ENCODE data around the gene TCERG1. TPM values are rescaled to one million over a fixed set of nuclear protein-coding genes. Genes with fewer than 3 reads are reported as not detected.

Gene TCERG1
- total and polyA plus RNA-seq, 9 of the 15 experiments (the other 6 are each of a cell fraction or from before 2014, with no cell fraction given) = 50.3 to 148 (median 119) TPM

GRCh38 chr5:146457431-146457830 is 10.3 kb downstream of the TCERG1 start (continued):
- TF ChIP-seq RERE (CRISPR knock-in tag; IDR thresholded peaks at IDR 0.05; ENCODE audit: borderline replicate concordance) (no peak), ZC3H8 (IDR thresholded peaks at IDR 0.05) (no peak), ATF7 (IDR thresholded peaks at IDR 0.05) (no peak)

- Histone ChIP-seq H3K36me3 (ENCODE audit: control insufficient read depth, insufficient read depth, low read length) (peaks cover 95% of the 10 kb centered on the region), H3K4me1 (replicated peaks in 1 of 2; ENCODE audit: control insufficient read depth in 2 of 2, insufficient read depth in 2 of 2, low read length in 2 of 2) (peaks cover 0 to 2% of the 10 kb centered on the region in 2 experiments; a peak in 2 of 5 replicates), H4K20me1 (replicated peaks; ENCODE audit: control insufficient read depth, insufficient read depth, low read length) (no peaks in the 10 kb centered on the region; the same call in 1 of the 2 replicates), H2AFZ (ENCODE audit: low read depth, low read length) (no peak overlapping the region), H3K79me2 (ENCODE audit: control insufficient read depth, insufficient read depth, low read length) (peaks cover 94% of the 10 kb centered on the region), H3K9me1 (ENCODE audit: control insufficient read depth, insufficient read depth, low read length) (no peaks in the 10 kb centered on the region), H3K4me3 (no peak overlapping the region), H3K9me3 (replicated peaks; ENCODE audit: control insufficient read depth, insufficient read depth, low read depth, low read length) (no peaks in the 10 kb centered on the region), H3K9ac (ENCODE audit: insufficient read depth in 1 of 2, low read depth in 2 of 2, low read length in 2 of 2) (0 out of 4 replicates have a peak overlapping the region, but pooled peaks of 1 of the 2 experiments have one; percentile 57), H3K27ac (ENCODE audit: extremely low read depth, low read depth, low read length) (no peak overlapping the region), H3K4me2 (ENCODE audit: insufficient read depth, low read length) (no peak overlapping the region), H3K27me3 (ENCODE audit: control insufficient read depth in 2 of 2, insufficient read depth in 2 of 2, low read length in 2 of 2) (no peaks in the 10 kb centered on the region)
- FAIRE-seq = no peak
- intact Hi-C loops (cut with micrococcal nuclease) = no loop called here
- DNase-seq (ENCODE audit: extremely low read depth in 1 of 4, low spot score in 3 of 4) = no peak
- no peak; the same call in 1 of the 3 replicates for ATAC-seq
- in situ Hi-C loops (cut with MboI) = no loop called here
- no TSS peak for BruUV-seq (replicated peaks)
- CTCF ChIA-PET (ENCODE audit: low intra/inter-chr PET ratio) = no interaction called here
- WGBS (ENCODE audit: insufficient coverage, low coverage, missing lambda C conversion rate) = 99% methylated on average over 5 of the region's 5 CpGs
- POLR2A ChIA-PET = interaction anchor here (1.0 kb wide), 3 partner anchors 9 to 12 kb away, joined by 3 to 5 read pairs (median 4); partner anchors contain the start of gene TCERG1
- TF ChIP-seq IRF2 (CRISPR knock-in tag; IDR thresholded peaks at IDR 0.05) (0 out of 2 replicates have a peak, but pooled peaks have one; percentile 55), TGIF2 (CRISPR knock-in tag; IDR thresholded peaks at IDR 0.05) (peak; percentile 68; the same call in 1 of the 2 replicates), ZBTB1 (CRISPR knock-in tag; IDR thresholded peaks at IDR 0.05; ENCODE audit: borderline replicate concordance, low read depth) (0 out of 2 replicates have a peak, but pooled peaks have one; percentile 18), ELK1 (CRISPR knock-in tag; IDR thresholded peaks at IDR 0.05) (no peak), CREB1 (IDR thresholded peaks at IDR 0.05) (no peak), CREB1 (CRISPR knock-in tag; IDR thresholded peaks at IDR 0.05) (peak; percentile 26; the same call in 1 of the 2 replicates), CHCHD3 (CRISPR knock-in tag; IDR thresholded peaks at IDR 0.05) (no peak)
Measured at GRCh38 chr5:146458894-146459293, 11.8 kb downstream of the TCERG1 start.
